NCI-H226 (cell line): ENCODE results near the gene TMX4.

Source experiments
- DNase-seq: peaks from one replicate; pipeline ENCODE4 v3.0.0-alpha.2; 2015

Gene TMX4

GRCh38 chr20:8018958-8019245 lies 659 bp downstream of the TMX4 start:
- peak; percentile 2 for DNase-seq

GRCh38 chr20:8012724-8013123 lies 6.8 kb downstream of the TMX4 start:
- DNase-seq, result no peak

GRCh38 chr20:8008733-8009132 lies 10.8 kb downstream of the TMX4 start:
- DNase-seq, result no peak

- DNase-seq, result no peak
These were observed 12.1 kb downstream of the TMX4 start for GRCh38 chr20:8007490-8007889.

DNA sequence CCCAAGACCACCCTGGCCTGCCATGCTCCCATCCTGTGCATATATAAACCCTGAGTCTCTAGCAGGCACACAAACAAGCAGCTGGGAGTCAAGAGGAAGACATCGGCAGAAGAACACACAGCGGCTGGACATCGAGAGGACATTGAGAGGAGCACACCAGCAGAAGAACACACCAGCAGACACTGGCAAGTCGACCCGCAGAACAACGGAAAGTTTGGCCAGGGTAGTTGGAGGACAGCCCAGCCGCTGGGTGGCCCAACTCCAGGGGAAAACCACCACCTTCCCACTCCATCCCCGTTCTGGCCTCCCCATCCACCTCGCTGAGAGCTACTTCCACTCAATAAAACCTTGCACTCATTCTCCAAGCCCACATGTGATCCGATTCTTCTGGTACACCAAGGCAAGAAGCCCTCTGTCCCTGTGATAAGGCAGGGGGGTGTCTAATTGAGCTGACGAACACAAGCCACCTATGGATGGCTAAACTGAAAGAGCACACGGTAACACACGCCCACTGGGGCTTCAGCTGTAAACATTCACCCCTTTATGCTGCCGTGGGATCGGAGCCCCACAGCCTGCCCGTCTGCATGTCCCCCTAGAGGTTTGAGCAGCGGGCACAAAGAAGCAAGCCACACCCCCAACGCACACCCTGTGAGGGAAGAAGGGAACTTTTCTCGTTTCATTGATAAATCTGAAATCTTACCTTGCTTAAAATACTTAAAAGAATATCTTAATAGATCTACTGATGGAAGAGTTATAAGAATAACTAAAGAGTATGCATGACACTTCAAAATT lies 13.8 kb downstream of the TMX4 start:
- no peak for DNase-seq

DNA sequence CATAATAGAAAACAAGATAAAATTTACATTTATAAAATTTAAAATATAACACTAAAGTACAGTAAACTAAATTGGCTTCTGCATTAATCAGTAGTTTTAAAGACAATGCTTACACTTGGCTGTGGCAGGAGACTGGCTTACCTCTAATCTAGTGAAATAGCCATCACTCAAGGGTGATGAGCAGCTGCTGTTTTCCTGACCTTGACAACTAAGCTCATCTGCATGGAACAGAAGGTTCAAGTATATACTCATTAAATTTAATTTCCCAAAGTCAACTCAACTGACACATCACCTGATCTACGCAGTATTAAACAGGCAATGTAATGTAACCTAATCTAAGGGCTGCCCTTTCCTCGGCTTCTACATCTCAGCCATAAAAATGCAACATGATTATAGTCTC lies 14.5 kb downstream of the TMX4 start:
- no peak for DNase-seq

- no peak for DNase-seq
These were observed 17.5 kb downstream of the TMX4 start for GRCh38 chr20:8002056-8002455.

GRCh38 chr20:8000796-8001195 lies 18.8 kb downstream of the TMX4 start:
- DNase-seq, result no peak

GRCh38 chr20:7996898-7997297 lies 22.7 kb downstream of the TMX4 start:
- DNase-seq, result no peak

- DNase-seq, result no peak
These were observed 24.8 kb downstream of the TMX4 start for GRCh38 chr20:7994809-7995208.

GRCh38 chr20:7993703-7994102 lies 25.9 kb downstream of the TMX4 start:
- DNase-seq, result no peak

- no peak for DNase-seq
These were observed 26.3 kb downstream of the TMX4 start for GRCh38 chr20:7993238-7993637.

DNA sequence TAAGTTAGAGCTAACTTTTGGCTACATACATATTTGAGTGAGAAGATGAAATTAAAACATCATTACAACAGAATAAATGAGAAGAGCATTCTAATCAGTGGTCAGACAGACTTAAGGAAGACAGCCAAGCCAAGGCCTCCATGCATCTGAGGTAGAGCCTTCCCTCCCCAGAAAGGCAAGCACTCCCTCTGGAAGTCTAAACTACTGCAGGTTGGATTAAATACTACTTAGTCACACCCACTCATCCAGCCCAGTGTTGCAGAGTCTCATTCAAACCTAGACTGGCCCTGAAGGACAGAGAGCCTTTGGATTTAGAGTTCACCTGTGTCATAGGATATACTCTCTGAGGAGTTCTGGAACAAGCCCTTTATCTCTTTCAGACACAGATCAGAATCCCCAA lies 29.2 kb downstream of the TMX4 start:
- no peak for DNase-seq

DNA sequence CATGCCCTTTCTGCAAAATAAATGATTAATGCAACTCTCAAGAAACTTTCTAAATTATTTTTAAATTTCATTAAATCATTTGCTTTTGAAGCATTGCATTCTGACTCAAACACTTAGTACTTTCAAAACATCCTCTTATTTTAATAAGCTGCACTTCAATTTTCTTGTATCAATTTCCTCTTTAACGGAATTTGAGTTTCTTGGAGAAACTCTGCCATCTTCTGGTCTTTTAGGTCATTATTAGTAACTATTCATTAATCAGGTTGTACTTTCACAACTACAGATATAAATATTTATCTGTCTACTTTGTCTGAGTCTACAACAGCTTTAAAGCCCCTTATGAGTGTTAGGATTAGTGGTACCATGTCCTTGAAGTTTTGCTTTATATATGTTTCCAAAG lies 30.2 kb downstream of the TMX4 start:
- no peak for DNase-seq

DNA sequence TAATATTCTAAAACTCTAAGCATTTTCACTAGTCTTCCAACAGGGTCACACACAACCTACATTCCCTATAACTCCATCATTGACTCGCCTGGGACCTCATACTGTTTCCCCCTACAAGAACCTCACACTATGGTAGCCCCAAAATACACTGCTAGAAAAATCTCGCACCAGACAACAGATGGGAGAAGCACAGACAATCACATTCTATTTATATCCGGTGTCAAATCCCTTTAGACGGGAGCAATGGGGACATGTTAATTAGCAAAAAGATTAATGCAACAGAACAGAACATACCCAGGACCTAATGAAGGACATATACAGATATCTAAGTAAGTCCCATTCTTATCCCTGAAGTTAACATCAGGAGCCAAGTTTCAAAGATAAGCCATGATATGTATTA lies 33.6 kb downstream of the TMX4 start:
- no peak for DNase-seq

GRCh38 chr20:7984192-7984591 lies 35.4 kb downstream of the TMX4 start:
- no peak for DNase-seq

GRCh38 chr20:7981374-7981773 lies 38.2 kb downstream of the TMX4 start:
- DNase-seq, result no peak

DNA sequence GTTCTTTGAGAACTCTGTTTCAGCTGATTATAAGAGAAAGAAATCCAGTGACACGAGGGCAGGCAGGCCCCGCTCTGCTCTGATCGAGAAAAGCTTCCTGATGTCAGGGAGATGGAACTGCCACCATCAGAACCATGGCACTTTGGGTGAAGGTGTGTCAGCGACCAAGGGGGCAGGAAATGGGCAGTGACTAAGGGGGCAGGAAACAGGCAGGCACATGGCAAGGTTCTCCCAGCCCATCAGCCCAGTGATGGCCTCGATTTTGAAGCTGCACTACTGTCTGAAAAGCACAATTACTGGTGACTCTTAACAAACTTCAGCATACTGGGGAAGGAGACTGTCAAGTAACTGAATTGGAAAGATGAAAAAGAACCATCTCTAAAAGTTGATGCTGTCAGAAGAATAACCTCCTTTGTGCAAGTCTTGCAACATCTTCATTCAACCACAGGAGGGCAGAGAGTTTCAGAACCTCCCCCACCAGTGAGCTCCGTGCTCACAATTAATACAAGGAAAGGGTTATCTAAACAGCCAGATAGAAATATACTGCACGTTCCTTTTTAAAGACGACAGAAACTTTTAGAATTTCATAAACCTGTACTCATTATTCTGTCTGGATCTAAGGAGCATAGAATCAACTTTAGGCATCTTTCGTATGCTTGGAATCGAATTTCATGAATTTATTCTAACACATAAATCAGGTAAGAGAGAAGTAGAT lies 39.1 kb downstream of the TMX4 start:
- peak; percentile 4 for DNase-seq

DNA sequence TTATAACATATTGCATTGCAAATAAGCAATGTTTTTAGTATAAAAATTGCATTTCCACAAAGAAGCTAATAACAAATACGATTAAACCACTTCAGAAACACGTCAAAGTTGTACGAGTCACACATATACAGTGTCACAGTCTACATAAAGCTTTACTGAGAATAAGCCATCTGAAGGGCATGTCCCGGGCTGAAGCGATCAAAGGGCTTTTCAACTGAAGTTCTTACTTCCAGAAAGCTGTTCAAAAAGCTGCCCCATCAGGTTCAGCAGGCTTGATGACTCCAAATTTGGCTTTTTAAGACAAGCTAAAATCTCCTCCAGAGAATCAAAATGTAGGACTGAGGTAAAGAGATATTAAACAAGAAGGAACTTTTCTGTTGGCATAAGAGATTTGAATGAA lies 41.9 kb downstream of the TMX4 start:
- DNase-seq, result no peak

DNA sequence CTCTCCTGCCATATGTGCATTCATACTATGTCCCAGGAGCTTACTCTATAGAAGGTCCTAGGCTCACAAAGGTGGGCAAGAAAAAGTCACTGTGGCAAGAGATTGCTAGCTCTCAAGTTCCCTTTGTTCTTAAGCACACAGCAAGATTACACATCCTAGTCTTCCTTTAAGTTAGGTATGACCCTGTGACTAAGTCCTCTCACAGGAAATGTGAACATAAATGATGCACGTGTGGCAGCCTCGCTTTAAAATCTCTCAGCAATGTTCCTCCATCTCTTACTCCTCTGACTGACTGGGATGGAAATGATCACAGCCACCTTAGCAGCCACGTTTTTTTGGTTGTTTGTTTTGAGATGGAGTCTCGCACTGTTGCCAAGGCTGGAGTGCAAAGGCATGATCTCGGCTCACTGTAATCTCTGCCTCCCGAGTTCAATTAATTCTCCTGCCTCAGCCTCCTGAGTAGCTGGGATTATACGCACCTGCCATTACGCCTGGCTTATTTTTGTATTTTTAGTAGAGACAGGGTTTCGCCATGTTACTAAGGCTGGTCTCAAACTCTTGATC lies 43.6 kb downstream of the TMX4 start:
- DNase-seq, result no peak

DNA sequence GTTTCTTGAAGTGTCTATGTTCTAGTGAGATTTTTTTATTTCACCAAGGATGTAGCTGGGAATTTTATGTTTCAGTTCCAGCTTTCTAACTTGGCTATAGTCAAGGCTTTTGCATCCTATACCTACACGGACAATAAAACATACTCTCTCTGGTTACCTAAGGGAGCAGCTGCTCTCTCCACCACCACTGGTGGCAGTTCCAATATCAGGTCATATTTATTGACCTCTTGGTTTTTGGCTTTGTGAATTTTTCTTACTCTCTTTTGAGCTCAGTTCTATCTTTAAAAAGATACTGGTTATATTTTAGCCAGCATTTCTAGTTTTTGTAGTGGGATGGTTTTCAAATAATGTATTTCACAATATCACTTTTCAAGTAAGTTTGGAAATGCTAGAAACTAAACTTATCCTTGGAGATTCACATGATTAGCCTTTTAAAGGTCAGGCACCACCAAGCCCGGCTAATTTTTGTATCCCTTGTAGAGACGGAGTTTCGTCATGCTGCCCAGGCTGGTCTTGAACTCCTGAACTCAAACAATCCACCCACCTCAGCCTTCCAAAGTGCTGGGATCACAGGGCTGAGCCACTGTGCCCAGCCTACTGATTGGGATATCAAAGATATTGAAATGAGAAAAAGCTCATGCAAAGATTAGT lies 44.7 kb downstream of the TMX4 start:
- DNase-seq, result no peak

DNA sequence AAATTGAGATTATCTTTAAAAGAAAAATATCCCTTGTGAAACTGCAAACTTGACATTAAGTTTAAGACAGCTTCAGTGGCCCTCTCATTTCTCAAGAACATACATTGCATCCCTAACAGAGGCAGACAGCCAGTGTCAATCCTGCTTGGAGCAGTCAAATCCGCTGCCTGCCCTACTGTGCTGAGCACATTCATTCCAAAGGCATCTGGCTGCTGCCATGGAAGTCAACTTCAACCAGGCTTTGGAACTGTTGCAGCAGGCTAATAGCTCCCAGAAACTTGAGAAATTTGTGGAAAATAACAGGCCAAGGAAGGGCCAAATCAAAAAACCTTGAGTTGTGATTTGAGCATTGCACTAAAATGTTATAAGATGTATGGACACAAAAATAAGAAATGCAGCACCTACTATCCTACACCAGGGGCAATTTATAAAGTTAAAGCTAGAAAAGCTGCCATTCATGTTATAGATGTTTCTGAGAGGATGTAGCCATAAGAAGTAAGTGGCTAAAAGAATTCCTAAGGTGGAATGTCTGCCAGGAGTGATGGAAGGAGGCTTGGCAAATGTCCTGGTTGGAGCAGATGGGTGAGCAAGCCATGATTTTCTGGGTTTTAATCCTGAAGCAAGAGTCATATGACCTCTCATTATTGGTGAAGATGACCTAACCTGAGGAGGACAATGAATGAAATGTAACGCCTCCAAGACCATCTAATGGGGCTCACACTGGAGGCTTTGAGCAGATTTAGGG lies 47.9 kb downstream of the TMX4 start:
- DNase-seq, result peak; percentile 1

DNA sequence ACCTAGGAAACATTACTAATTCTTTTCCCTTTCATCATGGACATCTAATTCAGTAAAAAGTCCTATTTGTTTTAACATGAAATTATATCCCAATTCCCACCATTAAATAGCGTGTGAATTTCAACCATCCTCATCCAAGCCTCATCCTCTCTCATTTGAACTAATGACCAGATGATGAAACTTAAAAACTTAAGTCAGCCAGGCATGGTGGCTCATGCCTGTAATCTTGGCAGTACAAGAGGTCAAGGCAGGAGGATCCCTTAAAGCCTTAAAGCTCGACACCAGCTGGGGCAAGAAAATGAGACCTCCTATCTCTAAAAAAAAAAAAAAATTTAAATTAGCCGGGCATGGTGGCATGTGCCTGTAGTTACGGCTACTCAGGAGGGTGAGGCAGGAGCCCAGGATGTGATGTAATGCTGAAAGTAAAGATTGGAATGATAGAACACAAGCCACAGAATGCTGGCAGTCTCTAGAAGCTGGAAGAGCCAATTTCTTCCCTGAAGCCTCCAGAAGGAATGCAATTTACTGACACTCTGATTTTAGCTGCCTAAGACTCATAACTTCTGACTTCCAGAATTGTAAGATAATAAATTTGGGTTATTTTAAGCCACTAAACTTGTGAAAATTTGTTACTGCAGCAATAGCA lies 52.2 kb downstream of the TMX4 start:
- DNase-seq, result peak; percentile 66
